Hematopoietic multipotent progenitor cell treated with erythropoietin and hydrocortisone succinate and interleukin-3 and kit ligand, for 6 days (in vitro differentiated cells): ENCODE data around the gene SNRNP25.
"Not testable (repeated sequence)": the region's sequence is repeated elsewhere in the genome, so short reads cannot be mapped to it uniquely, and the experiment has no call there.

Experiments used
- DNase-seq: peaks from one replicate; pipeline ENCODE4 v3.0.0-alpha.2; 2015

SNRNP25 gene

DNA sequence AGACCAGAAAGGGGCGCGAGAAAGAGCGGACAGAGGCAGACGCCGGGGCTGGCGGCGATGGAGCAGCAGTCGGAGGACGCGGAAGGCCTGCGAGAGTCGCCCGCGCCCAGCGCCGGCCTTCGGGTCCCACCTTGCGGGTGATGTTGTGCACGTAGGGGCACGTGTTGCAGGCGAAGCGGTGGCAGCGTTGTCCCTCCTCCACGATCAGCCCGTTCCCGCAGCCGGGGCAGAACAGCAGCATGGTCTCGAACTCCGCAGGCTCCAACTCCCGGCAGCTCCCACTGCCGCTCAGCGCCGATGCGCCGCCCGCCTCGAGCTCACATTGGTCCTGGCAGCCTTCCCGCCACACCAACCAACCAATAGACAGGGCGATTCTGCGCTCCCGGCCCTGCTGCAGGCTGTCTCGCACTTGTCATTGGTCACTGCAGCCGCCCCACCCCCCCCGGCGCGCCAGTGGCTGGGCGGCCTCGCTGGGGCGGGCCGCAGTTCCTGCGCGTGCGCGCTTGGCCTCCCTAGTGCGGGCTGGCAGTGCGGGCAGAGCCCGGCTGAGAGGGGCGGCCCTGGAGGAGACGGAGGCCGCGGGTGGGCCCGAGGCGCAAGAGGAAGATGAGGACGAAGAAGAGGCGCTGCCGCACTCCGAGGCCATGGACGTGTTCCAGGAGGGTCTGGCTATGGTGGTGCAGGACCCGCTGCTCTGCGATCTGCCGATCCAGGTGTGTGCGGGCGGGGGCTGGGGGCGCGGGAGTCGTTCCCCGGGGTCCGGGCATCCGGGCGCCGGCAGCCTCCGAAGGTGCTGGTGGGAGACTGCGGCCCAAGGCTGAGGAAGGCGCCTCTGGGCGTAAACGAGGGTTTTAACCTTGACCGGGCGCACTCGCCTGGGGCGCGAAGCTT lies at the start of gene SNRNP25, which contains the start of gene POLR3K:
Gene SNRNP25 (plus strand): TSS at position 483 of the 891 bp plus-strand sequence. CDS start 189 bp downstream, at position 672.
Gene POLR3K (minus strand): TSS at position 263 of the 891 bp plus-strand sequence. CDS start 22 bp downstream, at position 241.
- DNase-seq = peak; percentile 98

DNA sequence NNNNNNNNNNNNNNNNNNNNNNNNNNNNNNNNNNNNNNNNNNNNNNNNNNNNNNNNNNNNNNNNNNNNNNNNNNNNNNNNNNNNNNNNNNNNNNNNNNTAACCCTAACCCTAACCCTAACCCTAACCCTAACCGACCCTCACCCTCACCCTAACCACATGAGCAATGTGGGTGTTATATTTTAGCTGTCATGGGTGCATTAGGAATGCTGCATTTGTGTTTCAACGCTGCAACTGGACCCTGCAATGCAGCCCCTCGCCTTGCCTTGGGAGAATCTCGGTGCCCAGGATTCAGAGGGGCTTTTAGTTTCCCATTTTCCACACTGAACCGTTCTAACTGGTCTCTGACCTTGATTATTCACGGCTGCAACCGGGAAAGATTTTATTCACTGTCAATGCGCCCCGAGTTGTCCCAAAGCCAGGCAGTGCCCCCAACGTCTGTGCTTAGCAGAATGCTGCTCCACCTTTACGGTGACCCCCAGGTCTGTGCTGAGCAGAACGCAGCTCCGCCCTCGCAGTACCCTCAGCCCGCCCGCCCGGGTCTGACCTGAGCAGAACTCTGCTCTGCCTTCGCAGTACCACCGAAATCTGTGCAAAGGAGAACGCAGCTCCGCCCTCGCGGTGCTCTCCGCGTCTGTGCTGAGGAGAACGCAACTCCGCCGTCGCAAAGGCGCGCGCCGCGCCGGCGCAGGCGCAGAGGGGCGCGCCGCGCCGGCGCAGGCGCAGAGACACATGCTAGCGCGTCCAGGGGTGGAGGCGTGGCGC lies 43.5 kb upstream of the SNRNP25 start:
- no peak for DNase-seq

- not testable (repeated sequence) for DNase-seq
Observed at GRCh38 chr16:10772-11171, 42.9 kb upstream of the SNRNP25 start.

DNA sequence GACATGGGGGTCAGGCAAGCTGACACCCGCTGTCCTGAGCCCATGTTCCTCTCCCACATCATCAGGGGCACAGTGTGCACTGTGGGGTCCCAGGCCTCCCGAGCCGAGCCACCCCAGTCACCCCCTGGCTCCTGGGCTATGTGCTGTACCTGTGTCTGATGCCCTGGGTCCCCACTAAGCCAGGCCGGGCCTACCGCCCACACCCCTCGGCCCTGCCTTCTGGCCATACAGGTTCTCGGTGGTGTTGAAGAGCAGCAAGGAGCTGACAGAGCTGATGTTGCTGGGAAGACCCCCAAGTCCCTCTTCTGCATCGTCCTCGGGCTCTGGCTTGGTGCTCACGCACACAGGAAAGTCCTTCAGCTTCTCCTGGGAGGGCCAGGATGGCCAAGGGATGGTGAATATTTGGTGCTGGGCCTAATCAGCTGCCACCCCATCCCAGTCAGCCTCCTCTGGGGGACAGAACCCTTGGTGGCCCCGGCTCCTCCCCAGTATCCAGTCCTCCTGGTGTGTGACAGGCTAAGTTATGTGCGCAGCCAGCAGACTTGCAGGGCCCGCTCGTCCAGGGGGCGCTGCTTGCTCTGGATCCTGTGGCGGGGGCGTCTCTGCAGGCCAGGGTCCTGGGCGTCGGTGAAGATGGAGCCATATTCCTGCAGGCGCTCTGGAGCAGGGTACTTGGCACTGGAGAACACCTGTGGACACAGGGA lies 36.4 kb upstream of the SNRNP25 start:
- DNase-seq = not testable (repeated sequence)

GRCh38 chr16:20886-21285 lies 32.7 kb upstream of the SNRNP25 start:
- DNase-seq = not testable (repeated sequence)

DNA sequence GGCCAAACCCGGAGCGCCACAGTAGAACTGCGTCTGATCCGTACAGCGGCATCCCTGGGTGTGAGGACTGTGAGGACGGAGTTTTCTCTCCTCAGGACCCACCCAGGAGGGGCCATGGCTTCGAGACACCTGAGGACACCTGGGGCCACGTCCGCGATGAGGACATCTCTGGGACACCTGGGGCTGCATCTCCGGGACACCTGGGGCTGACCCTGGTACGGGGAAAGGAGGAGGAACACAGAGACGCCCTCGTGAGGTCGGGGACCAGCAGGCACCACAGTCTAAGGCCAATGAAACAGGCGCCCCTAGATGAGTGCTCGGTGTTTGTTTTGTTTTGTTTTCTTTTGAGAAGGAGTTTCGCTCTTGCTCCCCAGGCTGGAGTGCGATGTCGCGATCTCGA lies 29.5 kb upstream of the SNRNP25 start:
- not testable (repeated sequence) for DNase-seq

DNA sequence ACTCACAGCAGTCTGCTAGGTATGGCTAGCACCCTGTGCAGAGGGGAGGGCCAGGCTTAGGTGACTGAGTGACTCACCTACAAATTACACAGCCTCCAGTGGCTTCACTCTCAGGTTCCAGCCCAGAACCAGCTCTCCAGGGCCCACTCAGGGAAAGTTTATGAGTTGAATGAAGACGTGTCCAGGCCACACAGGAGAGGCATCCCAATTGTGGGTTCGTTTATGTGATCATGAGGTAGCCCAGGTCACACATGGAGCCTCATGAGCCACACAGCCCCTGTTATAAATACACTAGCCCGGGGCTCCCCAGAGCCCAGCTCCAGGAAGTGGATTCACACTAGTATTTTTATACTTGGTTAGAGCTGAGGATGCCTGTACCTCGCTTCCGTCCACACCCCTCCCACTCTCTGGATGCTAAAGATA lies 27.7 kb upstream of the SNRNP25 start:
- not testable (repeated sequence) for DNase-seq

GRCh38 chr16:30627-31026 lies 23.0 kb upstream of the SNRNP25 start:
- not testable (repeated sequence) for DNase-seq

DNA sequence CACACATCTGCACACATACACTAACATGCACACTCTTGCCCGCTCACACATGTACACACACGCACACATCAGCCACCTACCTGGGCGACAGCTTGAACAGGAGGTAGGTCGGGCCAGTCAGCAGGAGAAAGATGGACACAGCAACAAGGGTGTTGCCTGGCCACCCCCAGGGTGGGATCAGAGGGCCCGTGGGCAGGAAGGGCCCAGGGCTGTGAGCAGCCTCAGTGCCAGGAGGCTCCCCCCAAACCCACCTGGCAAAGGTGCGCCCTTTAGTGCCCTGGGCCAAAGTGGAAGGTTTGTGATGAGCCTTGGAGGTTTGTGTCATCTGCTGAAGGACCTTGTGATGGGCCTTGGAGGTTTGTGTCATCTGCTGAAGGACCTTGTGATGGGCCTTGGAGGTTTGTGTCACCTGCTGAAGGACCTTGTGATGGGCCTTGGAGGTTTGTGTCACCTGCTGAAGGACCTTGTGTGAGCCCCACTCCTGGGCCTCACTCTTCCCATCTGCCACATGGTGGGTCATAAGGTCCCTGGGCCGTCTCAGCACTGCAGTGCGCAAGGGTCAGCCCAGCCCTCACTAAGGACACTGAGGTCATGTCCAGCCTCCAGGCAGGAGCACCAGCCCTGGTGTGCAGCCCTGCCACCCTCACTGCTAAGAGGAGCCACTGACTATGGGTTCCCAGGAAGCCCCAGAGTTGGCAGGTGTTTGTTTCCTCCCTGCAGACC lies 20.3 kb upstream of the SNRNP25 start:
- not testable (repeated sequence) for DNase-seq

DNA sequence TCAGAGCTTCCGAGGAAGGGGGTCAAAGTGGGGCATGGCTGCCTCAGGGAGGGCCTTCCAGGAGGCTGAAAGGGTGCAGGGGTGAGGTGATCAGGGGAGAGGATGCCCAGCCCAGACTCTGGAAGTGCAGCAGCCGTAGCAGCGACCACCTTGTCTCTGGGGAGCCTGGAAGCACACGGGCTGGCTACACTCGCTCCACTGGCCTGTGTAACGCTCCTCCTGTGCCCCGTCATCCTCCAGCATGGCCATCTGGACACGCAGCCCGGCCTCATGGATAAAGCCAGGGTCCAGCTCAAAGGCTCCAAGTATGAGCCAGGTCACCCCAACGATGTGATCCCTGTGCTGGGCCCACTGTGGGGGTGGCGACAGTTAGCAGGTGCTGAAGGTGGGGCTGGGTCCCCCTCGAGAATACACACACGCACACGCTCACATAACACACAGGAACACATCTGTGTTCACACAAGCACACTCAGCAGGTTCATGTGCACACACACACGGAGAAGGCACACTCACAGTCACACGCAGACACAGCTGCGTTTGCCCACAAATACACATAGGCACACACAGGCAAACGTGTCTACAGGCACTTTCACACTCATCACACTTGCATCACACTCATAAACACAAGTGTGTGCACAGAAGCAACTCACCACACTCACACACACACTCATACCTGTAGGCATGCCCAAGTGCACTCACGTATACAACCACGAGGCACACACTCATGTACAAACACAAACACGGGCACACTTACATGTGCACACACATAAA lies 19.6 kb upstream of the SNRNP25 start:
- DNase-seq = no peak

GRCh38 chr16:34648-34987 lies 19.0 kb upstream of the SNRNP25 start:
- no peak for DNase-seq

DNA sequence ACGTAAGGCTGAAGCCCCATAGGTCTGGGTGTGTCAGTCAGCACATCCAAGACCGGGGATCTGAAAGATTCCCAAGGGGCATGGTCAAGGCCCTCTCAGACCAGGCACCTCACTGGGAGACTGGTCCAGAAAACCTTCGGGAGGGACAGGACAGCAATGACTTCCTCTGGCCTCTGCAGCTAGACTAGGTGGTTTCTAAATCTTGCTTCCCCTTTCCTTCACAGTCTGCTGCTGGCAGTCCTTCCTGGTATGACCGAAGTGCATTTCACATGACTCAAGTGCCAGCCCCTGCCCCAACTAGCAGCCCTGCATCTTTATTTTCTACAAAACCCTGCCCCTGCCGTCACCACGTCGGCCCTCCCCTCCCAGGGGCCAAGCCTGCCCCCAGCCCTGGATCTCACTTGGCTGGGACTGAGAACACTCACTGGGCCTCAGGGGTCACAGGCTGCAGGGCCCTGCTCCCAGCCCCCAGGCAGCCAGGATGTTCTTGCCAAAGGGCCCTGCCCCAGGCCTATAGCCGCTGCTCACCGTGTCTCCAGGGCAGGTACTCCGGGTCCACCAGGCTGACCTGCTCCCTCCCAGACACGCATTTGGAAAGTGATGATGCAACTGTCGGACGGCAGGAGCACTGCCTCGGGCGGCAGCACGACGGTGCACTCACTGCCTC lies 18.5 kb upstream of the SNRNP25 start:
- peak; percentile 60 for DNase-seq

DNA sequence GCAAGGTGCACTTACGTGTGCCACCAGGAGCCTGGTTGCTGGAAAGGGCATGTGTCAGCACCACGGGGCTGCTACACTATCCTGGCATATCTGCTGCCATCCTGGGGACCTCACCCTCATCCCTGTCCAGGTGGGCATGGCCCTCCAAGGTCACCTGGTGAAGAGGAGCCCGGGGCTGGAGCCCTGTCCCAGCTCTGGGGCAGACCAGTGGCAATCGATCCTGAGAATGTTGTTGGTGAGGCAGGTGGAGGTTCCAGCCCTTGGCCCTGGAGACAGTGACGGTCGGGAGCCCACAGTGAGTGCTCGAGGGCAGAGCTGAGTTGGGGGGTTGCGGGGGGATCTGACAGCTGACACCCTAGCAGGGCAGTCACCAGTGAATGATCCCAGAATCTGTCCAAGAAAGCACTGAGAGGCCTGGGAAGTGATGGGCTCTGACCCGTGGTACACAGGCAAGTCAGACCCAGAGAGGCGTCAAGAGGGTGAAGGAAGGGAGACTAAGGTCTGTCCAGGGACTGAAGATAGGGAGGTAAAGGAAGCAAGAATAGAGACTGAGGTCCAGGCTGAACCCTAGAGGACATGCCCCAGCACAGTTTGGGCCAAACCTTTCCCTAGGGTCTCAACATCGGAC lies 17.8 kb upstream of the SNRNP25 start:
- DNase-seq = no peak

- DNase-seq = no peak
Observed at GRCh38 chr16:36336-36984, 17.2 kb upstream of the SNRNP25 start.

- DNase-seq = no peak
Observed at GRCh38 chr16:37511-37910, 16.1 kb upstream of the SNRNP25 start.

- not testable (repeated sequence) for DNase-seq
Observed at GRCh38 chr16:38206-38605, 15.4 kb upstream of the SNRNP25 start.

- DNase-seq = peak; percentile 40
Observed at GRCh38 chr16:38941-39892, 14.4 kb upstream of the SNRNP25 start.

DNA sequence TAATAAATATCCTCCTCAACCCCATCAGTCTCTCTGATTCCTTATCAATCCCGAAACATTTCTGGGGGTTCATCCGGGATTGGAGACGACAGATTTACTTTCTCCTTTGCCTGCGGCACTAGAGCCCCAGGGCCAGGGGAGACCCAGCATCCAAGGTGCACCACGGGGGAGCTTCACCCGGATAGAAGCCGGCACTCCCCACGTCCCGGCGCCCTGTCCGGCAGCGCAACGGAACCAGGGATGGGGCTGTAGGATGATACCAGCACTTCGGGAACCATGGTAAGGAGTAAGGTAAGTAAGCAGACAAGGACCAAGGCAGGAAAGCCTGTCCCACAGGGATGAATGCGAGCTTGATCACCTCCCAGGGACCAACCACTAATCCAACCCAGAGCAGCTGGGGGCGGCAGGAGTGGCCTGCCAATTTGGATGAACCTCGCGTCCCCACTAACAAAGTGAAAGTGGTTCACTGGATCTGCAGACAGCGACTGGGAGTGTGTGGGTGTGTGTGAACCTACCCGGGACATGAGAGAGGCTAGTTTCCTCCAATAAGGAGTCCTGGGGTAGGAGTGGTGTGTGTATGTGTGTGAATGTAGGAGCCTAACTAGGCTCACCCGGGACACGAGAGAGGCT lies 12.1 kb upstream of the SNRNP25 start:
- DNase-seq = no peak
